Pancreas (tissue), 10 donors: ENCODE data around the gene MACROH2A1. TPM values are rescaled to one million over a fixed set of nuclear protein-coding genes. Genes with fewer than 3 reads are reported as not detected.
A peak's percentile ranks its signal among the peaks of the same experiment; 100 is the strongest.

ENCODE experiments used
- ATAC-seq, 4 donors: fragments of 200-7000 bp; cut with Tn5 transposase; one replicate each; pipeline versions ENCODE4 v1.8.0 to v1.9.1; 2020; ENCODE audit warnings: mild to moderate bottlenecking in 4 of 4, moderate library complexity in 4 of 4
- DNase-seq, 6 donors: peaks; one replicate each; pipeline ENCODE4 v3.0.0-alpha.2; 2020
- FAIRE-seq: peaks from 2 replicates; lab custom pipeline; 2012; peaks lifted over from hg19 to GRCh38; lab: Jason Lieb, UNC
- H3K27ac ChIP-seq, 4 donors: fragments of 200-600 bp; sonication (generic); 1 replicate in 3 of 4; 2 replicates in 1 of 4; pipeline versions ENCODE4 v1.5.0 to v1.8.0; 2020
- H3K27me3 ChIP-seq, 4 donors: fragments of 200-600 bp; one replicate each; pipeline ENCODE4 v1.8.0; 2021
- H3K36me3 ChIP-seq, 3 donors: fragments of 200-600 bp; sonication (generic) in 1 of 3; one replicate each; pipeline versions ENCODE4 v1.5.0 to v1.8.0; 2020 to 2021
- H3K4me1 ChIP-seq, 3 donors: fragments of 200-600 bp; one replicate each; pipeline ENCODE4 v1.8.0; 2021
- H3K4me3 ChIP-seq, 4 donors: fragments of 200-600 bp; sonication (generic) in 2 of 4; one replicate each; pipeline versions ENCODE4 v1.5.0 to v1.8.0; 2020 to 2021
- H3K9me3 ChIP-seq, 4 donors: fragments of 200-600 bp; one replicate each; pipeline ENCODE4 v1.8.0; 2021
- CTCF ChIP-seq, 4 donors: fragments of 200-600 bp; sonication (generic) in 3 of 4; IDR thresholded peaks; one replicate each; pipeline versions ENCODE4 v1.5.0 to v1.8.0; 2021; ENCODE audit warnings: antibody characterized with exemption in 4 of 4
- WGBS, 2 donors: extraction: QIAGEN DNeasy Blood & Tissue Kit; methylation state at CpG; one replicate each; pipeline ENCODE4 v1.1.7; 2013; 5-methylcytosine and 5-hydroxymethylcytosine counted together
- intact Hi-C, 3 donors: fragments of 100-400 bp; cut with DNase I; formaldehyde crosslinking; loops; one replicate each; pipeline versions ENCODE4 v1.11.1 to v1.14.2; 2022
- polyA plus RNA-seq, 2 donors: library from polyadenylated mRNA; stranded (reverse); fragments of 200-250 nt; gene quantifications; one replicate each; pipeline ENCODE4 v1.2.3, GENCODE V29; 2013
- total RNA-seq, 6 donors: library from RNA; stranded (reverse); fragmentation: NEBNext Ultra II Directional in 4 of 6; extraction: Animal tissue kit (Norgen Biotek cat#: 25700) in 4 of 6; gene quantifications; one replicate each; pipeline versions ENCODE4 v1.2.1 to v1.2.4, GENCODE V29; 2021 to 2023
- donor health status: healthy with polysubstance abuse.
- donor health status: DM: no; HTN: no; CAD: no; lungs with moderate emphysema.
- donor health status: DM: no; HTN: no; CAD: no.
- donor health status: control.
- donor health status: control.
- donor health status: Bipolar disorder and iron deficiency.
- donor health status: DM: yes; HTN: yes; CAD: no.
- donor health status: DM: no; HTN: no; CAD: no.
- donor health status: DM: no; HTN: no; CAD: no.
- donor health status: DM: yes; HTN: yes; CAD: no.

The MACROH2A1 gene
- total and polyA plus RNA-seq, 8 donors, result 25.7 to 72.1 (median 43.7) TPM

DNA sequence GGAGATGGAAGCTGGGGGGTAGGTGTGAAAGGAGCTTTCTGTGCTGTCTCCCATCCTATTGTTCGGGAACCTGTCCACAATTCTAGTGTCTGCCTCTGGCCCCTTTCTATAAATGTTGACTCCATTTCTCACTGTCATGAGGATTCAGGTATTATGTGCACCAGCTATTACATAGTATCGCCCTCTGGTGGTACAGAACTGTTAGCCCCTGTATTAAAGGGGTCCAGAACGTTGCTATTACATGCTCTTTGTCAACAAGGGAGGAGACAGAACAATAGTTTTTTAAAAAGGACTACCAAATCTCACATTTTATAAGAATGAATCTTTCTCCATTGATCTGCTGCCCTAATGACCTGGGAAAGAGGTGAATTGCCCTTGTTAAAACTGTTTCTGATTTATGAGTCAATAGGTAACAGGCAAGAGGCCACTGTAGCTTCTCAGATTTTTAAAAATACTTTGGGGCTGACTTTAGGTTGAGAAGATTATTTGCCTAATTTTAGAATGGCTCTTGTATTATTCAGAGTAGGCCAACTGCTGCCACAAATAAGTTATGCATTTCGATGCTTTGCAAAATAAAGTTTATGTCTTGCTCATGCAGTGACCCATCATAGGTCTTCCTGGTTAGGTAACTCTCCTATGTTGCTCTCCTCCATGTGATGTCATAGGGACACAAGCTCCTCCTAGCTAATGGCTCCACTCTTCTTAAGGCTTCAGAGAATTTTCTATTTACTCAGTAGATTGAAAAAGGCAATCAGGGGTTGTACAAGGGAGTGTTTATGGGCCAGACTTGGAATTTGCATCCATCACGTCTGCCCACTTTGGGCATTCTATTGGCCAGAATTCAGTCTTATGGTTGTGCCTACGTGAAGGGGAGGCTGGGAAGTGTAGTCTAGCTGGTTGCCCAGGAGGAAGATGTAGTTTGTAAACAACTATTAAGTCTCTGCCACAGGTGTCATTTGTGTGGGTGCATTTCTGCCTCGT is 27.4 kb upstream of the MACROH2A1 start:
- Histone ChIP-seq H3K27me3 (peaks cover 0 to 4% (median 0%) of the 10 kb centered on the region in 4 donors), H3K27ac (no peak overlapping the region), H3K4me1 (no peaks in the 10 kb centered on the region), H3K9me3 (no peaks in the 10 kb centered on the region), H3K4me3 (no peak overlapping the region), H3K36me3 (no peaks in the 10 kb centered on the region)
- WGBS, 2 donors, result 45 to 49% methylated on average over 7 of the region's 7 CpGs
- no peak for FAIRE-seq
- peak; percentile 12 to 40 (median 30) for TF ChIP-seq CTCF (IDR thresholded peaks at IDR 0.05)
- DNase-seq, result no peak
- peak in 3 of 4 donors; percentile 67 to 84 (median 78) for ATAC-seq
- intact Hi-C loops, result no loop called here

GRCh38 chr5:135425641-135426040 is 26.6 kb upstream of the MACROH2A1 start:
- DNase-seq, result no peak
- Histone ChIP-seq H3K27ac (no peak overlapping the region), H3K36me3 (no peaks in the 10 kb centered on the region), H3K4me3 (no peak overlapping the region), H3K27me3 (peaks cover 0 to 4% (median 0%) of the 10 kb centered on the region in 4 donors), H3K9me3 (no peaks in the 10 kb centered on the region), H3K4me1 (no peaks in the 10 kb centered on the region)
- intact Hi-C loops, result no loop called here
- 46% methylated on average over 2 of the region's 2 CpGs for WGBS, 2 donors
- ATAC-seq, result peak in 1 of 4 donors; percentile 62
- no peak for FAIRE-seq
- TF ChIP-seq CTCF (IDR thresholded peaks at IDR 0.05), result no peak

DNA sequence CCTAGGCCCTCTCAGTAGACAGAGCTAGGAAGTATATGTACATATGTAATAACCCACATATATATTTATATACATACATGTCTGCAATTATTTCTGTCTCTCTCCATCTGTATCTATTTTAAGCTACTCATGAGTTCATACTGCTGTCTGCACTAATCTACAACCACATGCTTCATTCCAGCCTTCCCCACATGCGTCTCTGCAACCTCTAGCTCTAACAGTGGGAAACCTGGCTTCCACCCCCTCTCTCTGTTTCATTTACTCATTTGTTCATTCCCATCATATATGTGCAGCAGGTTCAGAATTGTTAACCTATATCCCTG is 24.8 kb upstream of the MACROH2A1 start:
- Histone ChIP-seq H3K4me1 (no peaks in the 10 kb centered on the region), H3K36me3 (no peaks in the 10 kb centered on the region), H3K4me3 (no peak overlapping the region), H3K27me3 (peaks cover 0 to 7% (median 3%) of the 10 kb centered on the region in 4 donors), H3K9me3 (no peaks in the 10 kb centered on the region), H3K27ac (no peak overlapping the region)
- intact Hi-C loops, result no loop called here
- TF ChIP-seq CTCF (IDR thresholded peaks at IDR 0.05), result no peak
- FAIRE-seq (no peak), ATAC-seq (no peak), DNase-seq (no peak)
- WGBS, 2 donors, result 92 to 100% methylated on average over 1 of the region's 1 CpG

DNA sequence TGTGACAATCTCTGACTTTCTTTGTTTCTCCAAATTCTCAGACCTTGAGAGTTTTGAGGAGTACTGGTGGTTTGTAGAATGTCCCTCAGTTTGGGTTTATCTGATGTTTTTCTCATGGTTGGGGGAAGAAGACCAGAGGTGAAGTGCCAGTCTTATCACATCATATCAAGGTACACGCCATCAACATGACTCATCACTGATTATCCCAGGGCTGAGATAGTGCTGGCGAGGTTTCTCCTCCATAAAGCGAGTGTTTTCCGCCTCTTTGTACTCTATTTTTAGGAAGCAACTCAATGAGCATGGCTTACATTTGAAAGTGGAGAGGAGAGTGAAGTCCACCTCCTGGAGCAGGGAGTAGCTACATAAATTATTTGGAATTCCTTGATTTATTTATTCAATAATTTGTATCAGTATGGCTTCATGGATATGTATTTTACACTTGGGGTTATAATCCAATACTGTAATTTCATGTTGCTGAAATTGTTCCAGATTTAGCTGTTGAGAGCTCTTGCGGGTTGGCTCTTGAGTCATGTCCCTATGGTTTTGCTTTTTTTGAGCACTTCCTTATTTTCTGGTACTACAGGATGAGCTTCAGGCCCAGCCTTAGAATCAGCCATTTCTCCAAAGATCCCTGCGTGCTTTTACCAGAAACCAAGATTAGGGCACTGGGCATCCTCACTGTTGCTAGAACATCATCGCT is 24.3 kb upstream of the MACROH2A1 start:
- intact Hi-C loops, result no loop called here
- peaks cover 0 to 12% (median 3%) of the 10 kb centered on the region in 4 donors for H3K27me3 ChIP-seq
- no peaks in the 10 kb centered on the region for H3K4me1 ChIP-seq
- no peak overlapping the region for H3K27ac ChIP-seq
- DNase-seq, result no peak
- FAIRE-seq, result no peak
- H3K36me3 ChIP-seq, result no peaks in the 10 kb centered on the region
- TF ChIP-seq CTCF (IDR thresholded peaks at IDR 0.05), result no peak
- WGBS, 2 donors, result 78 to 85% methylated on average over 7 of the region's 7 CpGs
- H3K4me3 ChIP-seq, result no peak overlapping the region
- no peaks in the 10 kb centered on the region for H3K9me3 ChIP-seq
- peak in 2 of 4 donors; percentile 48 to 57 for ATAC-seq
